Prostate gland (tissue), 2 donors: Measurements from ENCODE around the gene TMEM116.

Experiments used
- POLR2A ChIP-seq: fragments of 450-650 bp; IDR thresholded peaks from one replicate; pipeline ENCODE4 v1.6.1; 2016; ENCODE audit warnings: antibody characterized with exemption, mild to moderate bottlenecking
- TF ChIP-seq, protein P1 (sequence below), 4 experiments: fragments of 200-600 bp in 2 of 4; fragments of 450-650 bp in 2 of 4; sonication (generic) in 2 of 4; IDR thresholded peaks; 1 replicate in 3 of 4; 2 replicates in 1 of 4; pipeline ENCODE4 v1.5.1; 2016 to 2019; ENCODE audit warnings: antibody characterized with exemption in 4 of 4, mild to moderate bottlenecking in 2 of 4, moderate library complexity in 2 of 4

DNA sequence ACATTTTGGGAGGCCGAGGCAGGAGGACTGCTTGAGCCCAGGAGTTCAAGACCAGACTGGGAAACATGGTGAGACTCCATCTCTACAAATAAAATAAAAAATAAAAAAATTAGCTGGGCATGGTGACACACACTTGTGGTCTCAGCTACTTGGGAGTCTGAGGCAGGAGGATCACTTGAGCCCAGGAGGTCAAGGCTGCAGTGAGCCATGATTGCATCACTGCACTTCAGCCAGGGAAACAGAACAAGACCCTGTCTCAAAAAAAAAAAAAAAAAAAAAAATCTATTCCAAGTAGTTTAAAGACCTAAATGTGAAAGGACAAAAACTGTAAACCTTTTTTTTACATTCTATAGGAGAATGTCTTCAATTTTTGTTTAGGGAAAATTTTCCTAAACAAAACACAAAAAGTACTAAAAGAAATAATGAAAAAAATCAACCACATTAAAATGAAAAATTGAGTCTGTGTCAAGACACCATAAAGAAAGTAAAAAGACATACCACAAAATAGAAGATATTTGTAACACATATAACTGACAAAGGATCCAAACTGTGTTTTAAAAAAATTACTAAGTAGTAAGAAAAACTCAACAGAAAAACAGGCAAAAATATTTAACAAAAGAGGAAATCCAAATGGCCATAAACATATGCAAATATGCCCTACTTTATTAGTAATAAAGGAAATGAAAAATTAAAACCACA is 17.0 kb downstream of the TMEM116 start:
- TF ChIP-seq, protein P1, sequence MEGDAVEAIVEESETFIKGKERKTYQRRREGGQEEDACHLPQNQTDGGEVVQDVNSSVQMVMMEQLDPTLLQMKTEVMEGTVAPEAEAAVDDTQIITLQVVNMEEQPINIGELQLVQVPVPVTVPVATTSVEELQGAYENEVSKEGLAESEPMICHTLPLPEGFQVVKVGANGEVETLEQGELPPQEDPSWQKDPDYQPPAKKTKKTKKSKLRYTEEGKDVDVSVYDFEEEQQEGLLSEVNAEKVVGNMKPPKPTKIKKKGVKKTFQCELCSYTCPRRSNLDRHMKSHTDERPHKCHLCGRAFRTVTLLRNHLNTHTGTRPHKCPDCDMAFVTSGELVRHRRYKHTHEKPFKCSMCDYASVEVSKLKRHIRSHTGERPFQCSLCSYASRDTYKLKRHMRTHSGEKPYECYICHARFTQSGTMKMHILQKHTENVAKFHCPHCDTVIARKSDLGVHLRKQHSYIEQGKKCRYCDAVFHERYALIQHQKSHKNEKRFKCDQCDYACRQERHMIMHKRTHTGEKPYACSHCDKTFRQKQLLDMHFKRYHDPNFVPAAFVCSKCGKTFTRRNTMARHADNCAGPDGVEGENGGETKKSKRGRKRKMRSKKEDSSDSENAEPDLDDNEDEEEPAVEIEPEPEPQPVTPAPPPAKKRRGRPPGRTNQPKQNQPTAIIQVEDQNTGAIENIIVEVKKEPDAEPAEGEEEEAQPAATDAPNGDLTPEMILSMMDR (IDR thresholded peaks at IDR 0.05): no peak
- TF ChIP-seq POLR2A: no peak
